ENCODE measurements around the gene MYOM1.
"Not testable (repeated sequence)": the region's sequence is repeated elsewhere in the genome, so short reads cannot be mapped to it uniquely, and the experiment has no call there.

Gene MYOM1

GRCh38 chr18:3248658-3249359, 29.0 kb upstream of the MYOM1 start:
- no peak for DNase-seq

GRCh38 chr18:3248062-3248657, 28.4 kb upstream of the MYOM1 start:
- no peak for DNase-seq

GRCh38 chr18:3247240-3248061, 27.7 kb upstream of the MYOM1 start, which contains the start of gene MYL12A:
MYL12A (plus strand) TSS chr18:3247801; CDS start chr18:3253248, 5,447 bp downstream.
- peak; percentile 93 for DNase-seq

GRCh38 chr18:3246635-3247239, 27.0 kb upstream of the MYOM1 start:
- DNase-seq: no peak

- peak; percentile 81 for DNase-seq
These were observed 26.3 kb upstream of the MYOM1 start for GRCh38 chr18:3245853-3246634.

GRCh38 chr18:3245185-3245564, 25.4 kb upstream of the MYOM1 start:
- DNase-seq: no peak

GRCh38 chr18:3238742-3239141, 19.0 kb upstream of the MYOM1 start:
- no peak for DNase-seq

GRCh38 chr18:3236470-3236869, 16.7 kb upstream of the MYOM1 start:
- no peak for DNase-seq

- no peak for DNase-seq
These were observed 16.1 kb upstream of the MYOM1 start for GRCh38 chr18:3235846-3236245.

- no peak for DNase-seq
These were observed 14.7 kb upstream of the MYOM1 start for GRCh38 chr18:3234457-3234856.

GRCh38 chr18:3233433-3234168, 13.8 kb upstream of the MYOM1 start:
- no peak for DNase-seq

GRCh38 chr18:3233004-3233403, 13.2 kb upstream of the MYOM1 start:
- no peak for DNase-seq

GRCh38 chr18:3230401-3231334, 10.9 kb upstream of the MYOM1 start:
- no peak for DNase-seq

GRCh38 chr18:3226048-3226447, 6.3 kb upstream of the MYOM1 start:
- DNase-seq: no peak

GRCh38 chr18:3225588-3225987, 5.8 kb upstream of the MYOM1 start:
- no peak for DNase-seq

- DNase-seq: no peak
These were observed 4.5 kb upstream of the MYOM1 start for GRCh38 chr18:3224223-3224622.

GRCh38 chr18:3223356-3223755, 3.6 kb upstream of the MYOM1 start:
- DNase-seq: no peak

- DNase-seq: no peak
These were observed 1.7 kb upstream of the MYOM1 start for GRCh38 chr18:3221496-3221895.

- DNase-seq: not testable (repeated sequence)
These were observed 1.1 kb upstream of the MYOM1 start for GRCh38 chr18:3220868-3221267.

GRCh38 chr18:3219241-3219630, 532 bp downstream of the MYOM1 start:
- DNase-seq: no peak

GRCh38 chr18:3218819-3219218, 949 bp downstream of the MYOM1 start:
- no peak for DNase-seq

Measured in stimulated activated CD4-positive, alpha-beta T cell treated with anti-CD3 and anti-CD28 coated beads, Interleukin-4, amount 100 ng/mL, for 1 hour (primary cell).